ENCODE data around the gene DYNLT2B.

Gene DYNLT2B

GRCh38 chr3:196287440-196288140 is 30.4 kb downstream of the DYNLT2B start, which contains the start of gene PCYT1A:
Gene PCYT1A (minus strand): TSS chr3:196287726. CDS start chr3:196270531, 17,195 bp downstream.
- Histone ChIP-seq H3K9me3 (ENCODE audit: insufficient read depth, low read depth, low read length) (no peaks in the 10 kb centered on the region), H2AFZ (ENCODE audit: low read length) (peak within 1 kb of the TSS; percentile 94), H3K9me2 (replicated peaks; ENCODE audit: low read depth, low read length) (no peaks in the 10 kb centered on the region), H3K4me1 (ENCODE audit: insufficient read depth, low read length, poor library complexity, severe bottlenecking) (peaks cover 25% of the 10 kb centered on the region), H3K9ac (ENCODE audit: low read depth, low read length, poor library complexity, severe bottlenecking) (peak within 1 kb of the TSS; percentile 92), H3K4me3 (ENCODE audit: low read length, poor library complexity, severe bottlenecking) (peak within 1 kb of the TSS; percentile 89), H3F3A (ENCODE audit: low read depth) (no peaks in the 10 kb centered on the region), H3K27me3 (ENCODE audit: insufficient read depth, low read length, poor library complexity, severe bottlenecking) (no peaks in the 10 kb centered on the region), H4K20me1 (ENCODE audit: insufficient read depth, low read length, poor library complexity, severe bottlenecking) (peaks cover 7% of the 10 kb centered on the region), H3K79me2 (ENCODE audit: insufficient read depth, low read length) (peaks cover 44% of the 10 kb centered on the region), H3K4me2 (ENCODE audit: low read depth, low read length, poor library complexity, severe bottlenecking) (peak within 1 kb of the TSS; percentile 86), H3K36me3 (ENCODE audit: insufficient read depth, low read length) (no peaks in the 10 kb centered on the region)
- no peak for TF ChIP-seq EZH2phosphoT487 (IDR thresholded peaks at IDR 0.05; ENCODE audit: borderline replicate concordance)
- no peak for TF ChIP-seq CTCF (conservative IDR thresholded peaks at IDR 0.05; ENCODE audit: low read length)

- peak overlapping the region; percentile 92 for H3K9ac ChIP-seq (ENCODE audit: low read depth, low read length, poor library complexity, severe bottlenecking)
- peak overlapping the region; percentile 89 for H3K4me3 ChIP-seq (ENCODE audit: low read length, poor library complexity, severe bottlenecking)
- peak overlapping the region; percentile 94 for H2AFZ ChIP-seq (ENCODE audit: low read length)
- H3K4me2 ChIP-seq (ENCODE audit: low read depth, low read length, poor library complexity, severe bottlenecking): peak overlapping the region; percentile 86
- H3K9me2 ChIP-seq (replicated peaks; ENCODE audit: low read depth, low read length): no peaks in the 10 kb centered on the region
- H3K36me3 ChIP-seq (ENCODE audit: insufficient read depth, low read length): no peaks in the 10 kb centered on the region
- peaks cover 44% of the 10 kb centered on the region for H3K79me2 ChIP-seq (ENCODE audit: insufficient read depth, low read length)
- no peaks in the 10 kb centered on the region for H3K27me3 ChIP-seq (ENCODE audit: insufficient read depth, low read length, poor library complexity, severe bottlenecking)
- peaks cover 25% of the 10 kb centered on the region for H3K4me1 ChIP-seq (ENCODE audit: insufficient read depth, low read length, poor library complexity, severe bottlenecking)
- no peaks in the 10 kb centered on the region for H3K9me3 ChIP-seq (ENCODE audit: insufficient read depth, low read depth, low read length)
- no peaks in the 10 kb centered on the region for H3F3A ChIP-seq (ENCODE audit: low read depth)
- H4K20me1 ChIP-seq (ENCODE audit: insufficient read depth, low read length, poor library complexity, severe bottlenecking): peaks cover 7% of the 10 kb centered on the region
- TF ChIP-seq CTCF (conservative IDR thresholded peaks at IDR 0.05; ENCODE audit: low read length): no peak
- no peak for TF ChIP-seq EZH2phosphoT487 (IDR thresholded peaks at IDR 0.05; ENCODE audit: borderline replicate concordance)
Observed at GRCh38 chr3:196287090-196287439, 31.0 kb downstream of the DYNLT2B start.

GRCh38 chr3:196284396-196284795 is 33.6 kb downstream of the DYNLT2B start:
- H3K4me3 ChIP-seq (ENCODE audit: low read length, poor library complexity, severe bottlenecking): peak overlapping the region; percentile 14
- peak overlapping the region; percentile 19 for H3K9ac ChIP-seq (ENCODE audit: low read depth, low read length, poor library complexity, severe bottlenecking)
- peaks cover 7% of the 10 kb centered on the region for H4K20me1 ChIP-seq (ENCODE audit: insufficient read depth, low read length, poor library complexity, severe bottlenecking)
- no peak overlapping the region for H2AFZ ChIP-seq (ENCODE audit: low read length)
- TF ChIP-seq CTCF (conservative IDR thresholded peaks at IDR 0.05; ENCODE audit: low read length) (no peak), EZH2phosphoT487 (IDR thresholded peaks at IDR 0.05; ENCODE audit: borderline replicate concordance) (no peak)
- no peaks in the 10 kb centered on the region for H3K9me2 ChIP-seq (replicated peaks; ENCODE audit: low read depth, low read length)
- H3K36me3 ChIP-seq (ENCODE audit: insufficient read depth, low read length): no peaks in the 10 kb centered on the region
- H3K4me2 ChIP-seq (ENCODE audit: low read depth, low read length, poor library complexity, severe bottlenecking): peak overlapping the region; percentile 62
- H3K27me3 ChIP-seq (ENCODE audit: insufficient read depth, low read length, poor library complexity, severe bottlenecking): no peaks in the 10 kb centered on the region
- H3K9me3 ChIP-seq (ENCODE audit: insufficient read depth, low read depth, low read length): no peaks in the 10 kb centered on the region
- peaks cover 54% of the 10 kb centered on the region for H3K79me2 ChIP-seq (ENCODE audit: insufficient read depth, low read length)
- H3K4me1 ChIP-seq (ENCODE audit: insufficient read depth, low read length, poor library complexity, severe bottlenecking): peaks cover 41% of the 10 kb centered on the region
- H3F3A ChIP-seq (ENCODE audit: low read depth): no peaks in the 10 kb centered on the region
